Ectodermal cell (in vitro differentiated cells): ENCODE data around the gene TXNDC12.

Experiments
- H3K27ac ChIP-seq: 2 replicates; pipeline ENCODE4 v1.7.0; 2013; ENCODE audit warnings: mild to moderate bottlenecking, low read depth, low read length; ENCODE audit not compliant: insufficient read depth, poor library complexity, severe bottlenecking
- H3K27me3 ChIP-seq: 2 replicates; pipeline ENCODE4 v1.7.0; 2013; ENCODE audit warnings: mild to moderate bottlenecking, low read length; ENCODE audit not compliant: insufficient read depth, control insufficient read depth, poor library complexity, severe bottlenecking
- H3K36me3 ChIP-seq: one replicate; pipeline ENCODE4 v1.7.0; 2013; ENCODE audit warnings: low read length; ENCODE audit not compliant: control insufficient read depth, insufficient read depth
- H3K4me1 ChIP-seq: one replicate; pipeline ENCODE4 v1.7.0; 2013; ENCODE audit warnings: low read length; ENCODE audit not compliant: control insufficient read depth, insufficient read depth
- H3K4me3 ChIP-seq: 2 replicates; pipeline ENCODE4 v1.7.0; 2013; ENCODE audit warnings: low read depth, low read length, control low read depth; ENCODE audit not compliant: insufficient read depth
- H3K9me3 ChIP-seq: 2 replicates; pipeline ENCODE4 v1.7.0; 2013; ENCODE audit warnings: mild to moderate bottlenecking, low read length, moderate library complexity; ENCODE audit not compliant: control insufficient read depth
- whole genome bisulfite sequencing, 2 experiments: methylation state at CpG; one replicate each; pipeline ENCODE4 v1.1.7; 2013; ENCODE audit warnings: missing lambda C conversion rate in 2 of 2; 5-methylcytosine and 5-hydroxymethylcytosine counted together

Gene TXNDC12

GRCh38 chr1:52063192-52063591 lies 8.2 kb upstream of the TXNDC12 start:
- 95 to 99% methylated on average over 2 of the region's 2 CpGs for WGBS, 2 experiments
- Histone ChIP-seq H3K4me3 (no peak overlapping the region), H3K36me3 (peaks cover 44% of the 10 kb centered on the region)

GRCh38 chr1:52060822-52061221 lies 5.8 kb upstream of the TXNDC12 start:
- Histone ChIP-seq H3K27me3 (no peaks in the 10 kb centered on the region), H3K36me3 (peaks cover 39% of the 10 kb centered on the region), H3K4me1 (peaks cover 7% of the 10 kb centered on the region), H3K27ac (no peak overlapping the region), H3K4me3 (no peak overlapping the region), H3K9me3 (no peaks in the 10 kb centered on the region)
- 96 to 98% methylated on average over 4 of the region's 4 CpGs for WGBS, 2 experiments

More at GRCh38 chr1:52063192-52063591, 8.2 kb upstream of the TXNDC12 start:
- Histone ChIP-seq H3K27ac (no peak overlapping the region), H3K27me3 (no peaks in the 10 kb centered on the region), H3K9me3 (no peaks in the 10 kb centered on the region), H3K4me1 (peaks cover 2% of the 10 kb centered on the region)

DNA sequence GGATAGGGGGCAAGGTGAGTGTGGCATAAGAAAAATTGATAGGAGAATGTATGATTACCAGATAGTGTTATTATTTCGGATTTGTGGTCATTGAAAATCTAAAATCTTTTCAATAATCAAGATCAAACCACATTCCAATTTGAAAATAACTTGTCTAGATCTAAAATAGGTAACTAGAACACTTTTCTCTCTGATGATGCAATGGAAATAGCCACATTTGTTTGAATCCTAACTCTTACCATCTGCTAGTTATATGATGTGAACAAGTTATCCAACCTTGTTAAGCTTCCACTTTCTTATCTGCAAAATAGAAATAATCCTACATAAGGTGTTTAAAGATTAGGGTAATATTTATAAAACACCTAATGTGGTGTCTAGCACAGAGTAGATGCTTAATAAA lies 4.9 kb upstream of the TXNDC12 start:
- 100% methylated on average over 1 of the region's 1 CpG; no CpG with 5 or more reads in 1 of the 2 experiments for WGBS, 2 experiments
- Histone ChIP-seq H3K9me3 (no peaks in the 10 kb centered on the region), H3K4me3 (no peak overlapping the region), H3K4me1 (peaks cover 7% of the 10 kb centered on the region), H3K36me3 (peaks cover 34% of the 10 kb centered on the region), H3K27ac (no peak overlapping the region), H3K27me3 (no peaks in the 10 kb centered on the region)

DNA sequence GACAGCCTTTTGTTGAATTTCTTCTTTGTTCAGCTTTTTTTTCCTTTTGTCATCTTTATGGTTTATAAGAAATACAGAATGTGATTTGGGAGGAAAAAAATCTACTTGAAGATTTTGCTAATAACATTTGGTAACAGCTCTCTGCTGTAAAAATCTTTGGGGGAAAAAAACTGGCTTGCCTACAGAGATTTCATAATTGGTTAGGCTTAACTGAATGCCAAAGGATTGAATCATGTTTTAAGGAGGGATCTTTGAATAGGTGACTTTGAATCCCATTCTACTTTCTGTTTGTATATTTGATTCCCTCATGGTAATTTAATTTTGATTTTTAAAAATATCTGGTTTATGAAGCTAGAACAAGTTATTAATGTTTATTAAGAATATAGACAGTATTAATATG lies 4.3 kb upstream of the TXNDC12 start:
- H3K27ac ChIP-seq: no peak overlapping the region

GRCh38 chr1:52057876-52058415 lies 3.0 kb upstream of the TXNDC12 start:
- peaks cover 7% of the 10 kb centered on the region for H3K4me1 ChIP-seq
- WGBS, 2 experiments: 100% methylated on average over 1 of the region's 1 CpG
- peak overlapping the region; percentile 75 for H3K4me3 ChIP-seq
- H3K27ac ChIP-seq: no peak overlapping the region
- H3K27me3 ChIP-seq: no peaks in the 10 kb centered on the region
- peaks cover 18% of the 10 kb centered on the region for H3K36me3 ChIP-seq
- no peaks in the 10 kb centered on the region for H3K9me3 ChIP-seq

More for the DNA sequence above, 4.3 kb upstream of the TXNDC12 start:
- Histone ChIP-seq H3K36me3 (peaks cover 29% of the 10 kb centered on the region), H3K4me1 (peaks cover 7% of the 10 kb centered on the region), H3K9me3 (no peaks in the 10 kb centered on the region), H3K27me3 (no peaks in the 10 kb centered on the region), H3K4me3 (no peak overlapping the region)

DNA sequence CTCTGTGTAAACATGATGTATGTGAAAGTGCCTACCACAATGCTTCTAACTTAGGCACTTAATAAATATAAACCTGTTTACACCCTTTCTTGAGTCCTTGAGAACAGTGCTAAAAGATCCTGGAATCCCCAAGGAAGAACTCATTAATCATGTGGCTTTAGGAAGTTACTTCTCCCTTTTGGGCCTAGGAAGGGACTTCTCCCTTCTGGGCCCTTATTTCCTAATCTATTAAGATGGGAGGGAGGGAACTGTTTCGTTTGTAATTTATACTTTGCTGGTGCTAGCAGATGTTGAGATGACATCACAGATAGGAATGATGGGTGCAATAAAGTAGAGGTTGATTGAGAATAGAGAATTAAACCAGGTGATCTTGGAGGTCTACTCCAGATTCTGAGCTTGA lies 2.3 kb upstream of the TXNDC12 start:
- Histone ChIP-seq H3K4me3 (peak overlapping the region; percentile 75), H3K36me3 (peaks cover 15% of the 10 kb centered on the region), H3K27ac (no peak overlapping the region), H3K4me1 (peaks cover 7% of the 10 kb centered on the region), H3K9me3 (no peaks in the 10 kb centered on the region), H3K27me3 (no peaks in the 10 kb centered on the region)
- WGBS, 2 experiments: 33 to 42% methylated on average over 1 of the region's 1 CpG

DNA sequence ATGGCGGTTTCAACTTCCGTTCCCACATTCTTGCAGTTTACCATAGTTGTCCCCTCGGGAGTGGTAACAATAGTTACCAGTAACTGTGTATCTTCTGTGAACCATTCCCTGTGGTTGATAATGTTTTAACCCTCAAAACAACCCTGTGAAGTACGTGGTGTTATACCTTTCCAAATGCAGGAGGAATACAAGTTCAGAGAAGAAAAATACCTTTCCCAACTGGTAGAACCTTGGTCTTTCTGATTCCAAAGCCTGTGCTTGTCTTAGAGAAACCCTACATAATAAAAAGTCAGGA lies 1.9 kb upstream of the TXNDC12 start:
- Histone ChIP-seq H3K4me3 (peak overlapping the region; percentile 75), H3K27me3 (no peaks in the 10 kb centered on the region), H3K27ac (no peak overlapping the region), H3K36me3 (peaks cover 15% of the 10 kb centered on the region), H3K4me1 (peaks cover 7% of the 10 kb centered on the region), H3K9me3 (no peaks in the 10 kb centered on the region)
- 0% methylated on average over 4 of the region's 4 CpGs for WGBS, 2 experiments

GRCh38 chr1:52056163-52056936 lies 1.4 kb upstream of the TXNDC12 start, which contains the start of gene BTF3L4:
BTF3L4 (plus strand) TSS chr1:52056295; CDS start chr1:52059848, 3,553 bp downstream.
- H3K36me3 ChIP-seq: peaks cover 15% of the 10 kb centered on the region
- H3K27ac ChIP-seq: peak within 1 kb of the TSS; percentile 93
- peak within 1 kb of the TSS; percentile 75 for H3K4me3 ChIP-seq
- no peaks in the 10 kb centered on the region for H3K9me3 ChIP-seq
- H3K27me3 ChIP-seq: no peaks in the 10 kb centered on the region
- 0% methylated on average over 54 of the region's 54 CpGs for WGBS, 2 experiments
- H3K4me1 ChIP-seq: peaks cover 7% of the 10 kb centered on the region

- WGBS, 2 experiments: 0% methylated on average over 12 of the region's 12 CpGs
- Histone ChIP-seq H3K27ac (peak overlapping the region; percentile 93), H3K4me3 (peak overlapping the region; percentile 75), H3K4me1 (peaks cover 7% of the 10 kb centered on the region), H3K9me3 (no peaks in the 10 kb centered on the region), H3K27me3 (no peaks in the 10 kb centered on the region), H3K36me3 (peaks cover 13% of the 10 kb centered on the region)
Measured at GRCh38 chr1:52055866-52056162, 823 bp upstream of the TXNDC12 start.

DNA sequence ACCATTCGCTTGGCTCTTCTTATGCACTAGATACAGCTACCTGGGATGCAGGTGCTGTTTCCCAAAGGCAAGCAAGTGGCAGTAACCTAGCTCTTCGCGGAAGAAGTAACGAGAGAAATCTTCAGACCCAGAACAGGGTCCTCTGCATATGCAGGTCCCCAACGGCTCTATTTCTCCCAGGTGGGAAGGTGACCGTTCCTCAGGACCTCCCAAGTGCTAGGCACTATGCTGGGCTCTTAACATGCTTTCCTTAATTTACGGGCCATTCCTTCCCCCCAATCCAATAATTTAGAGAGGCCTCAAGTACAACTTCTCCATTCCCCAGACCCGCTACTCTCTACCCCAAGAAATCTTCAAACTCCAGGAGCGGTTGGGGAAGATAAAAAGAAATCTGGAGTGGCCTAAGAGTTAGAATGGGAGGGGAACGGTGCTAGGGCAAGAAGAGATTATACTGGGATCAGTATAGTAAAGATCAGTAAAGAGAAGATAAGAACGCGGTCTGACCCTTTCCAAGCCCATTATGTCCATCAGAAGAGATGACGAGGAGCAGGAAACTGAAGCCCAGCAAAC lies 410 bp downstream of the TXNDC12 start:
- Histone ChIP-seq H3K4me1 (peaks cover 7% of the 10 kb centered on the region), H3K9me3 (no peaks in the 10 kb centered on the region)

More for the DNA sequence above, 410 bp downstream of the TXNDC12 start:
- peaks cover under 1% of the 10 kb centered on the region for H3K36me3 ChIP-seq
- H3K27ac ChIP-seq: peak overlapping the region; percentile 93
- H3K27me3 ChIP-seq: no peaks in the 10 kb centered on the region
- WGBS, 2 experiments: 2% methylated on average over 12 to 13 of the region's 13 CpGs
- peak overlapping the region; percentile 75 for H3K4me3 ChIP-seq
